Activated naive CD4-positive, alpha-beta T cell treated with anti-CD3 and anti-CD28 coated beads, Interleukin-2, amount 10 ng/mL, durations not matched to agents 7 days and 5 days (primary cell): ENCODE data around the gene VCAN.

Source experiments
- CTCF ChIA-PET: fragments of 350-600 bp; sonication (Branson Sonifier 250); formaldehyde crosslinking; loops from one replicate; lab custom pipeline; 2021; ENCODE audit warnings: antibody characterized with exemption; lab: Charles Lee
- DNase-seq: peaks from one replicate; pipeline ENCODE4 v3.0.0-alpha.2; 2020
- H3K27ac Mint-ChIP-seq: one replicate; pipeline ENCODE4 v1.8.0; 2021; ENCODE audit warnings: mild to moderate bottlenecking, moderate library complexity, mixed read lengths
- H3K27me3 Mint-ChIP-seq: one replicate; pipeline ENCODE4 v1.8.0; 2021; ENCODE audit warnings: mild to moderate bottlenecking, mixed read lengths
- H3K36me3 Mint-ChIP-seq: one replicate; pipeline ENCODE4 v1.8.0; 2021; ENCODE audit warnings: mixed read lengths
- H3K4me1 Mint-ChIP-seq: one replicate; pipeline ENCODE4 v1.8.0; 2021; ENCODE audit warnings: mixed read lengths
- H3K4me3 Mint-ChIP-seq: one replicate; pipeline ENCODE4 v1.8.0; 2021; ENCODE audit warnings: mild to moderate bottlenecking, moderate library complexity, mixed read lengths
- H3K9me3 Mint-ChIP-seq: one replicate; pipeline ENCODE4 v1.8.0; 2021; ENCODE audit warnings: mixed read lengths

Gene VCAN

GRCh38 chr5:83518319-83519061 is 46.9 kb downstream of the VCAN start:
- H3K27ac Mint-ChIP-seq, result no peak overlapping the region
- DNase-seq, result no peak
- H3K36me3 Mint-ChIP-seq, result no peaks in the 10 kb centered on the region
- no peaks in the 10 kb centered on the region for H3K9me3 Mint-ChIP-seq
- peaks cover under 1% of the 10 kb centered on the region for H3K27me3 Mint-ChIP-seq
- H3K4me1 Mint-ChIP-seq, result no peaks in the 10 kb centered on the region
- no peak overlapping the region for H3K4me3 Mint-ChIP-seq
- CTCF ChIA-PET, result no interaction called here

- H3K4me1 Mint-ChIP-seq, result no peaks in the 10 kb centered on the region
- H3K4me3 Mint-ChIP-seq, result no peak overlapping the region
- H3K27ac Mint-ChIP-seq, result no peak overlapping the region
- DNase-seq, result no peak
- no peaks in the 10 kb centered on the region for H3K36me3 Mint-ChIP-seq
- peaks cover 3% of the 10 kb centered on the region for H3K27me3 Mint-ChIP-seq
- CTCF ChIA-PET, result no interaction called here
- no peaks in the 10 kb centered on the region for H3K9me3 Mint-ChIP-seq
Measured at GRCh38 chr5:83522446-83522845, 50.9 kb downstream of the VCAN start.

GRCh38 chr5:83523929-83524328 is 52.4 kb downstream of the VCAN start:
- Mint-ChIP-seq H3K27me3 (peaks cover 3% of the 10 kb centered on the region), H3K27ac (no peak overlapping the region), H3K36me3 (no peaks in the 10 kb centered on the region), H3K4me3 (no peak overlapping the region), H3K4me1 (no peaks in the 10 kb centered on the region), H3K9me3 (no peaks in the 10 kb centered on the region)
- CTCF ChIA-PET, result no interaction called here
- no peak for DNase-seq

- H3K27ac Mint-ChIP-seq, result no peak overlapping the region
- no peaks in the 10 kb centered on the region for H3K4me1 Mint-ChIP-seq
- no peaks in the 10 kb centered on the region for H3K9me3 Mint-ChIP-seq
- peaks cover 3% of the 10 kb centered on the region for H3K27me3 Mint-ChIP-seq
- CTCF ChIA-PET, result no interaction called here
- no peak overlapping the region for H3K4me3 Mint-ChIP-seq
- no peak for DNase-seq
- no peaks in the 10 kb centered on the region for H3K36me3 Mint-ChIP-seq
Measured at GRCh38 chr5:83524345-83524744, 52.8 kb downstream of the VCAN start.

DNA sequence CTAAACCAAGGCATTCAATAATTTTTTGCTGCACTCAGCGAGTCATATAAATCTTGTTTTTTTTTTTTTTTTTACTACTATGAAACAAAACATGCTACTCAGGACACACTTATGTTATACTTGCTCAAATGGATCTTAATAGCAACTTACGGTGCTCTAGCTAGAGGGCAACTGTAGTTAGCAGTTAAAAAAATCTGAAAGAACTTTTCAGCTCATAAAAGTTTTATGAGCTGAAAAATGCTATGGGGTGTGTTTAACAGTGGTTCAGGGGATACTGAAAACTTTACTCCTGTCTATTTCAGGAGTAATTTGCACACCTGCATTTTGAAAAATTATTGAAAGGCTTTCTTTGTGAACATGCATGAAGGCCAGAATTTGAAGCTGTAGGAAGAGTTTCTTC is 53.4 kb downstream of the VCAN start:
- H3K36me3 Mint-ChIP-seq, result no peaks in the 10 kb centered on the region
- CTCF ChIA-PET, result no interaction called here

DNA sequence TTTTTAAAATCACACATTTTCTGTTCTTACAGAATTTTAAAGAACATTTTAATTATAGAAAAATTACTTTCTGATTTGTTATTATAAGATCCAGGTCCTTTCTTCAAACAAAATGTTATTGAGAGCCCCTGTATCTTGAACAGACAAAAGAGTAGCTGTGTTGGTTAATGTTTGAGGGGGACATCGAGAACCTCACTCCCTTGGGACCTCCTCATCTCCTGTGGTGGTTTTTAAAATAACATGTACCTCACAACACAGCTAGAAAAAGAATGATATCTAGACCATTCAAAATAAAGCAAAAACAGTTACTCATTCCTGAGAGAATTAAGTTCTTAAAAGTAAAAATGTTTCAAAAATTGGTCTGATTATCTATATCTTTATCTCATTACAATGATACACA is 54.7 kb downstream of the VCAN start:
- DNase-seq, result no peak
- Mint-ChIP-seq H3K4me3 (no peak overlapping the region), H3K9me3 (no peaks in the 10 kb centered on the region), H3K27ac (no peak overlapping the region), H3K36me3 (no peaks in the 10 kb centered on the region), H3K27me3 (peaks cover 7% of the 10 kb centered on the region), H3K4me1 (no peaks in the 10 kb centered on the region)
- CTCF ChIA-PET, result no interaction called here

More for the DNA sequence above, 53.4 kb downstream of the VCAN start:
- H3K9me3 Mint-ChIP-seq, result no peaks in the 10 kb centered on the region
- H3K27ac Mint-ChIP-seq, result no peak overlapping the region
- H3K4me1 Mint-ChIP-seq, result no peaks in the 10 kb centered on the region
- DNase-seq, result no peak
- H3K4me3 Mint-ChIP-seq, result no peak overlapping the region
- peaks cover 3% of the 10 kb centered on the region for H3K27me3 Mint-ChIP-seq

- no peak overlapping the region for H3K4me3 Mint-ChIP-seq
- DNase-seq, result no peak
- H3K4me1 Mint-ChIP-seq, result no peaks in the 10 kb centered on the region
- H3K36me3 Mint-ChIP-seq, result no peaks in the 10 kb centered on the region
- H3K27me3 Mint-ChIP-seq, result peaks cover 7% of the 10 kb centered on the region
- CTCF ChIA-PET, result interaction anchor here (0.6 kb wide), 1 partner anchor 266 kb away, joined by 3 read pairs; no protein-coding TSS in a partner anchor
- H3K9me3 Mint-ChIP-seq, result no peaks in the 10 kb centered on the region
- no peak overlapping the region for H3K27ac Mint-ChIP-seq
Measured at GRCh38 chr5:83527221-83527620, 55.7 kb downstream of the VCAN start.

- no peaks in the 10 kb centered on the region for H3K9me3 Mint-ChIP-seq
- DNase-seq, result no peak
- no peaks in the 10 kb centered on the region for H3K36me3 Mint-ChIP-seq
- CTCF ChIA-PET, result interaction anchor here (0.6 kb wide), 1 partner anchor 267 kb away, joined by 3 read pairs; no protein-coding TSS in a partner anchor
- H3K27me3 Mint-ChIP-seq, result peaks cover 7% of the 10 kb centered on the region
- H3K4me3 Mint-ChIP-seq, result no peak overlapping the region
- no peak overlapping the region for H3K27ac Mint-ChIP-seq
- H3K4me1 Mint-ChIP-seq, result no peaks in the 10 kb centered on the region
Measured at GRCh38 chr5:83527722-83528438, 56.3 kb downstream of the VCAN start.

DNA sequence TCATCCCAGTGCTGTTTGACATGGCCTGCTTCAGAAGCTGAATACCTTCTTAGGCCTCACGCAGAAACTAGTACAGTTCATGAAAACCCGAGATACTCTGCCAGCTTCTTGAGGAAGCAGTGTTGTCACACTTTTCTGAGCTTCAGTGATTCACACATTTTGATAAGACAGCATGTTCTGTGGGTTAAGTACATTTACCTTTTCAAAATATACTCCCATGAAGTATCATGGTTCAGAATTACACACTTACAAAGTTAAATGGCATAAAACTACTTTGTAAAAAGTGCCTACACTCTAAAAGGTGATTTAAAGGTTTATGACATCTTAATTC is 56.9 kb downstream of the VCAN start:
- Mint-ChIP-seq H3K36me3 (no peaks in the 10 kb centered on the region), H3K27ac (no peak overlapping the region), H3K27me3 (peaks cover 7% of the 10 kb centered on the region), H3K9me3 (no peaks in the 10 kb centered on the region), H3K4me3 (no peak overlapping the region), H3K4me1 (no peaks in the 10 kb centered on the region)
- CTCF ChIA-PET, result no interaction called here
- DNase-seq, result no peak

DNA sequence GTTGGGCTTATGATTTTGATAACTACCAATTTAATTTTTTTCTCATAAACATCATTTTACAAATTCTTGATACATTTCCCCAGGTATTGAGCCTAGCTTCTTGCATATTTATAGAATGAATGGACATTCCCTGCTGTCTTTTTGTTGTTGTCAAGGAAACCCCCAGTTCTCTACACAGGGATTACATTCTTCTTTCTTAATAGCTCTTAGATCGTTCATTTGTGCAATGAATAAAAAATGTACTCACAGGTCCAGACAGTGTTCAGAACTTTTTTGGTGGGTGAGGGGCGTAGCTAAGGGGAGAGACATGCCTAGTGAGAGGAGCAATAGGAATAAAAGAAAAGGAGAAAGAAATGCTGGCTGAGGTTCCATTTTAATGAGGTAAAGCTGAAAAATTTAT is 58.6 kb downstream of the VCAN start:
- Mint-ChIP-seq H3K36me3 (no peaks in the 10 kb centered on the region), H3K9me3 (no peaks in the 10 kb centered on the region), H3K4me3 (no peak overlapping the region), H3K27ac (no peak overlapping the region), H3K27me3 (peaks cover 4% of the 10 kb centered on the region), H3K4me1 (no peaks in the 10 kb centered on the region)
- DNase-seq, result no peak
- CTCF ChIA-PET, result interaction anchor here (0.5 to 1.3 kb wide), 2 partner anchors 32 to 1673 kb away, joined by 3 to 4 read pairs; no protein-coding TSS in a partner anchor

DNA sequence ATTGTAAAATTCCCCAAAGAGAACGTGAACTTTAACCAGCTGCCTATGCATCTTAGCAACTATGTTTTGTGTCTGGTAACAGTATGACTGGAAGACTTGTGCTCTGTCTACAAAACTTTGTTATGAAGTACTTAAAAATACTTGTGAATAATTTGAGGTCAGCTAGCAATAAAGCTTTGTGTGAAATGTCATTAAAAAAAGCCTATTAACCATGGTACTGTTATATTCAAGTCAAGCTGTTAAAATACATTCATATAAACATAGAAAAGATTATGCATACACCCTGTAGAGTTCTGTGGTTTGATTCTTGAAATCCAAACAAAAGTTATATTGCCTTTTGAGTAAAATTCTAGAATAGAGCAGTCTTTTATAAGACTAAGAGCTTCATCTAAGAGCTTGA is 60.1 kb downstream of the VCAN start:
- no peaks in the 10 kb centered on the region for H3K36me3 Mint-ChIP-seq
- H3K4me1 Mint-ChIP-seq, result no peaks in the 10 kb centered on the region
- H3K9me3 Mint-ChIP-seq, result no peaks in the 10 kb centered on the region
- H3K27ac Mint-ChIP-seq, result no peak overlapping the region
- peaks cover 4% of the 10 kb centered on the region for H3K27me3 Mint-ChIP-seq
- CTCF ChIA-PET, result no interaction called here
- DNase-seq, result no peak
- H3K4me3 Mint-ChIP-seq, result no peak overlapping the region

- H3K9me3 Mint-ChIP-seq, result no peaks in the 10 kb centered on the region
- peaks cover 15% of the 10 kb centered on the region for H3K4me1 Mint-ChIP-seq
- no peaks in the 10 kb centered on the region for H3K27me3 Mint-ChIP-seq
- no peak overlapping the region for H3K4me3 Mint-ChIP-seq
- no peak for DNase-seq
- no peak overlapping the region for H3K27ac Mint-ChIP-seq
- CTCF ChIA-PET, result no interaction called here
- no peaks in the 10 kb centered on the region for H3K36me3 Mint-ChIP-seq
Measured at GRCh38 chr5:83538786-83539462, 67.4 kb downstream of the VCAN start.

GRCh38 chr5:83539463-83539790 is 67.9 kb downstream of the VCAN start:
- no peaks in the 10 kb centered on the region for H3K9me3 Mint-ChIP-seq
- CTCF ChIA-PET, result no interaction called here
- no peaks in the 10 kb centered on the region for H3K36me3 Mint-ChIP-seq
- H3K27ac Mint-ChIP-seq, result peak overlapping the region; percentile 64
- H3K27me3 Mint-ChIP-seq, result no peaks in the 10 kb centered on the region
- H3K4me1 Mint-ChIP-seq, result peaks cover 15% of the 10 kb centered on the region
- H3K4me3 Mint-ChIP-seq, result no peak overlapping the region
- DNase-seq, result no peak

DNA sequence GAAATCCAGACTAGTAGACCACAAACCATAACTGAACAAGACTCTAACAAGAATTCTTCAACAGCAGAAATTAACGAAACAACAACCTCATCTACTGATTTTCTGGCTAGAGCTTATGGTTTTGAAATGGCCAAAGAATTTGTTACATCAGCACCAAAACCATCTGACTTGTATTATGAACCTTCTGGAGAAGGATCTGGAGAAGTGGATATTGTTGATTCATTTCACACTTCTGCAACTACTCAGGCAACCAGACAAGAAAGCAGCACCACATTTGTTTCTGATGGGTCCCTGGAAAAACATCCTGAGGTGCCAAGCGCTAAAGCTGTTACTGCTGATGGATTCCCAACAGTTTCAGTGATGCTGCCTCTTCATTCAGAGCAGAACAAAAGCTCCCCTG is 68.6 kb downstream of the VCAN start:
- peaks cover 15% of the 10 kb centered on the region for H3K4me1 Mint-ChIP-seq
- DNase-seq, result no peak
- no peaks in the 10 kb centered on the region for H3K9me3 Mint-ChIP-seq
- no peak overlapping the region for H3K4me3 Mint-ChIP-seq
- no peaks in the 10 kb centered on the region for H3K27me3 Mint-ChIP-seq
- CTCF ChIA-PET, result no interaction called here
- H3K27ac Mint-ChIP-seq, result no peak overlapping the region
- H3K36me3 Mint-ChIP-seq, result no peaks in the 10 kb centered on the region

DNA sequence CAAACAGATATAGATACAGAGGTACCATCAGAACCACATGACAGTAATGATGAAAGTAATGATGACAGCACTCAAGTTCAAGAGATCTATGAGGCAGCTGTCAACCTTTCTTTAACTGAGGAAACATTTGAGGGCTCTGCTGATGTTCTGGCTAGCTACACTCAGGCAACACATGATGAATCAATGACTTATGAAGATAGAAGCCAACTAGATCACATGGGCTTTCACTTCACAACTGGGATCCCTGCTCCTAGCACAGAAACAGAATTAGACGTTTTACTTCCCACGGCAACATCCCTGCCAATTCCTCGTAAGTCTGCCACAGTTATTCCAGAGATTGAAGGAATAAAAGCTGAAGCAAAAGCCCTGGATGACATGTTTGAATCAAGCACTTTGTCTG is 69.2 kb downstream of the VCAN start:
- Mint-ChIP-seq H3K36me3 (no peaks in the 10 kb centered on the region), H3K4me1 (peaks cover 15% of the 10 kb centered on the region), H3K9me3 (no peaks in the 10 kb centered on the region), H3K27ac (no peak overlapping the region), H3K4me3 (no peak overlapping the region), H3K27me3 (no peaks in the 10 kb centered on the region)
- no peak for DNase-seq
- CTCF ChIA-PET, result interaction anchor here (0.5 kb wide), 1 partner anchor 90 kb away, joined by 3 read pairs; no protein-coding TSS in a partner anchor
